Testis (tissue), 3 donors: ENCODE data around the gene GRB7. TPM values are rescaled to one million over a fixed set of nuclear protein-coding genes. Genes with fewer than 3 reads are reported as not detected.

Source experiments
- DNase-seq: peaks from one replicate; pipeline ENCODE4 v3.0.0-alpha.2; 2019
- H3K27ac ChIP-seq, 2 donors: fragments of 200-600 bp; sonication (generic); one replicate each; pipeline ENCODE4 v1.5.1; 2019
- H3K27me3 ChIP-seq: fragments of 200-600 bp; sonication (generic); one replicate; pipeline ENCODE4 v1.5.1; 2019
- H3K36me3 ChIP-seq: fragments of 200-600 bp; sonication (generic); one replicate; pipeline ENCODE4 v1.5.1; 2017; ENCODE audit warnings: low read depth; ENCODE audit errors: missing control alignments
- H3K4me1 ChIP-seq: fragments of 200-600 bp; sonication (generic); one replicate; pipeline ENCODE4 v1.5.1; 2019
- H3K4me3 ChIP-seq, 2 donors: fragments of 200-600 bp; sonication (generic); one replicate each; pipeline ENCODE4 v1.5.1; 2017 to 2019
- H3K9me3 ChIP-seq: fragments of 200-600 bp; sonication (generic); one replicate; pipeline ENCODE4 v1.5.1; 2017
- POLR2A ChIP-seq: fragments of 450-650 bp; IDR thresholded peaks from one replicate; pipeline ENCODE4 v1.6.1; 2017; ENCODE audit warnings: antibody characterized with exemption, mild to moderate bottlenecking, moderate library complexity
- WGBS, 2 donors: methylation state at CpG; one replicate each; pipeline ENCODE4 v1.1.5; 2018; 5-methylcytosine and 5-hydroxymethylcytosine counted together
- intact Hi-C: fragments of 100-400 bp; cut with DNase I; formaldehyde crosslinking; loops from one replicate; pipeline ENCODE4 v1.15.1; 2023; ENCODE audit warnings: low total_unique reads
- microRNA-seq, 2 donors: library from miRNA; unstranded; fragments of <30 nt; microRNA quantifications; one replicate each; pipeline ENCODE4, GENCODE V29; 2016; ENCODE audit warnings: borderline number of aligned reads in 2 of 2, borderline replicate concordance in 1 of 2
- polyA plus RNA-seq: library from polyadenylated mRNA; stranded (reverse); fragments of 350-450 nt; fragmentation: Illumina TruSeq; extraction: RNeasy Lipid Tissue Mini Kit (QIAGEN cat#74804); gene quantifications from one replicate; pipeline ENCODE4 v1.2.3, GENCODE V29; 2014; ENCODE audit warnings: low read depth, low replicate concordance; ENCODE audit not compliant: insufficient read depth
- small RNA-seq, 2 donors: library from RNA; depleted of rRNA; stranded (forward); fragments of <200 nt; gene quantifications; one replicate each; pipeline ENCODE3, GENCODE V24; 2016
- total RNA-seq, 2 donors: library from RNA; depleted of rRNA; stranded (reverse); fragments of >200 nt; gene quantifications; one replicate each; pipeline ENCODE4 v1.2.3, GENCODE V29; 2016
- TF ChIP-seq, protein P1 (sequence below), 3 experiments: fragments of 450-650 bp in 2 of 3; fragments of 200-600 bp in 1 of 3; sonication (generic) in 1 of 3; IDR thresholded peaks; one replicate each; pipeline ENCODE4 v1.5.1; 2016 to 2019; ENCODE audit warnings: antibody characterized with exemption in 3 of 3, mild to moderate bottlenecking in 2 of 3, moderate library complexity in 1 of 3

Gene GRB7
- total and polyA plus RNA-seq, 3 donors from 2014 or later = 2.1 to 3.7 (median 2.9) TPM

- 84 to 97% methylated on average over 2 of the region's 2 CpGs for WGBS, 2 donors
- intact Hi-C loops = no loop called here
These were observed 56.7 kb downstream of the GRB7 start for GRCh38 chr17:39794249-39794970.

More at GRCh38 chr17:39794249-39794970, 56.7 kb downstream of the GRB7 start:
- no peak for TF ChIP-seq POLR2A
- TF ChIP-seq, protein P1, sequence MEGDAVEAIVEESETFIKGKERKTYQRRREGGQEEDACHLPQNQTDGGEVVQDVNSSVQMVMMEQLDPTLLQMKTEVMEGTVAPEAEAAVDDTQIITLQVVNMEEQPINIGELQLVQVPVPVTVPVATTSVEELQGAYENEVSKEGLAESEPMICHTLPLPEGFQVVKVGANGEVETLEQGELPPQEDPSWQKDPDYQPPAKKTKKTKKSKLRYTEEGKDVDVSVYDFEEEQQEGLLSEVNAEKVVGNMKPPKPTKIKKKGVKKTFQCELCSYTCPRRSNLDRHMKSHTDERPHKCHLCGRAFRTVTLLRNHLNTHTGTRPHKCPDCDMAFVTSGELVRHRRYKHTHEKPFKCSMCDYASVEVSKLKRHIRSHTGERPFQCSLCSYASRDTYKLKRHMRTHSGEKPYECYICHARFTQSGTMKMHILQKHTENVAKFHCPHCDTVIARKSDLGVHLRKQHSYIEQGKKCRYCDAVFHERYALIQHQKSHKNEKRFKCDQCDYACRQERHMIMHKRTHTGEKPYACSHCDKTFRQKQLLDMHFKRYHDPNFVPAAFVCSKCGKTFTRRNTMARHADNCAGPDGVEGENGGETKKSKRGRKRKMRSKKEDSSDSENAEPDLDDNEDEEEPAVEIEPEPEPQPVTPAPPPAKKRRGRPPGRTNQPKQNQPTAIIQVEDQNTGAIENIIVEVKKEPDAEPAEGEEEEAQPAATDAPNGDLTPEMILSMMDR (IDR thresholded peaks at IDR 0.05) = no peak
- H3K9me3 ChIP-seq = no peaks in the 10 kb centered on the region
- H3K4me3 ChIP-seq = no peak overlapping the region
- H3K36me3 ChIP-seq = no peaks in the 10 kb centered on the region
- H3K27ac ChIP-seq = no peak overlapping the region
- no peaks in the 10 kb centered on the region for H3K27me3 ChIP-seq
- H3K4me1 ChIP-seq = no peaks in the 10 kb centered on the region
- no peak for DNase-seq

Small RNA genes within 50 kb of the gene (microRNA-seq; reads per million reads assigned to microRNA genes)
- 0.69 to 0.70 reads per million in 2 donors for gene MIR4728

Small RNA genes within 50 kb of the gene (small RNA-seq; reads per million reads assigned to genes)
- 0 reads per million in 2 donors for gene MIR4728

Other genes starting within 250 kb of the GRB7 start
- under 1 TPM in 1 of 2 donors, not detected in 1; 0.19 TPM for gene NEUROD2, start 130.0 kb upstream of the GRB7 start, total RNA-seq
- gene NEUROD2, start 130.0 kb upstream of the GRB7 start, polyA plus RNA-seq = not detected
- gene PPP1R1B, start 111.0 kb upstream of the GRB7 start, total RNA-seq = 10 to 100 TPM; 22.4 to 24.3 TPM
- 63.1 TPM for gene PPP1R1B, start 111.0 kb upstream of the GRB7 start, polyA plus RNA-seq
- 100 to 1,000 TPM; 265 to 352 TPM for gene STARD3, start 100.8 kb upstream of the GRB7 start, total RNA-seq
- gene STARD3, start 100.8 kb upstream of the GRB7 start, polyA plus RNA-seq = 102 TPM
- gene TCAP, start 72.6 kb upstream of the GRB7 start, total RNA-seq = 1 to 10 TPM; 3.0 to 6.0 TPM
- 49.8 TPM for gene TCAP, start 72.6 kb upstream of the GRB7 start, polyA plus RNA-seq
- gene PNMT, start 69.5 kb upstream of the GRB7 start, total RNA-seq = 1 to 10 TPM; 2.6 to 2.7 TPM
- gene PNMT, start 69.5 kb upstream of the GRB7 start, polyA plus RNA-seq = 2.9 TPM
- gene PGAP3, start 49.9 kb upstream of the GRB7 start, total RNA-seq = 10 to 100 TPM; 28.6 to 37.4 TPM
- 21.1 TPM for gene PGAP3, start 49.9 kb upstream of the GRB7 start, polyA plus RNA-seq
- gene ERBB2, start 37.9 kb upstream of the GRB7 start, total RNA-seq = 10 to 100 TPM; 32.1 to 40.0 TPM
- gene ERBB2, start 37.9 kb upstream of the GRB7 start, polyA plus RNA-seq = 32.1 TPM
- 10 to 100 TPM; 47.9 to 53.1 TPM for gene MIEN1, start 7.4 kb upstream of the GRB7 start, total RNA-seq
- 89.1 TPM for gene MIEN1, start 7.4 kb upstream of the GRB7 start, polyA plus RNA-seq
- 1 to 10 TPM; 1.9 to 3.8 TPM for gene IKZF3, start 126.4 kb downstream of the GRB7 start, total RNA-seq
- 3.4 TPM for gene IKZF3, start 126.4 kb downstream of the GRB7 start, polyA plus RNA-seq
- gene ZPBP2, start 130.3 kb downstream of the GRB7 start, total RNA-seq = 10 to 100 TPM; 45.1 to 63.1 TPM
- gene ZPBP2, start 130.3 kb downstream of the GRB7 start, polyA plus RNA-seq = 224 TPM
- 10 to 100 TPM; 14.2 to 21.7 TPM for gene GSDMB, start 180.7 kb downstream of the GRB7 start, total RNA-seq
- gene GSDMB, start 180.7 kb downstream of the GRB7 start, polyA plus RNA-seq = 7.8 TPM
- gene ORMDL3, start 189.7 kb downstream of the GRB7 start, total RNA-seq = 10 to 100 TPM; 79.0 to 99.7 TPM
- gene ORMDL3, start 189.7 kb downstream of the GRB7 start, polyA plus RNA-seq = 77.6 TPM
- gene LRRC3C, start 189.8 kb downstream of the GRB7 start, total RNA-seq = under 1 TPM in 1 of 2 donors, not detected in 1; 0.47 TPM
- gene LRRC3C, start 189.8 kb downstream of the GRB7 start, polyA plus RNA-seq = 0.78 TPM
- gene GSDMA, start 225.1 kb downstream of the GRB7 start, total RNA-seq = under 1 TPM in 1 of 2 donors, not detected in 1; 0.37 TPM
- gene GSDMA, start 225.1 kb downstream of the GRB7 start, polyA plus RNA-seq = 0.34 TPM
- 100 to 1,000 TPM; 112 to 129 TPM for gene PSMD3, start 242.9 kb downstream of the GRB7 start, total RNA-seq
- 128 TPM for gene PSMD3, start 242.9 kb downstream of the GRB7 start, polyA plus RNA-seq